Measurements from ENCODE around the gene FPGS. TPM values are rescaled to one million over a fixed set of nuclear protein-coding genes. Genes with fewer than 3 reads are reported as not detected.

FPGS gene
- total and polyA plus RNA-seq, 2 of the 4 experiments (the other 2 are of a cell fraction) = 43.9 to 75.7 TPM

DNA sequence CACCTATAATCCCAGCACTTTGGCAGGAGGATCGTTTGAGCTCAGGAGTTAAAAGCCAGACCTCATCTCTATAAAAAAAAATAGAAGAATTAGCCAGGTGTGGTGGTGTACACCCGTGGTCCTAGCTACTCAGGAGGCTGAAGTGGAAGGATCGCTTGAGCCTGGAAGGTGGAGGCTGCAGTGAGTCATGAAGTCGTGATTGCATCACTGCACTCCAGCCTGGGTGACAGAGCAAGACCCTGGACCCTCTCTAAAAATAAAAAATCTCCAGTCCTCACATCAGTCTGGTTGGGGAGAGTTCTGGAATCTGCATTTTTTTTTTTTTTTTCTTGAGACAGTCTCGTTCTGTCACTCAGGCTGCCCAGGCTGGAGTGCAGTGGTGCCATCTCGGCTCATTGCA, 9.3 kb downstream of the FPGS start:
- in situ Hi-C loops (cut with MboI; ENCODE audit: low sequenced_read_pairs) (no loop called here), intact Hi-C loops (cut with micrococcal nuclease) (no loop called here), dilution Hi-C loops (cut with HindIII; ENCODE audit: low sequenced_read_pairs, unreplicated experiment) (no loop called here)
- Histone ChIP-seq H2AK5ac (ENCODE audit: low read depth, low read length) (no peak overlapping the region), H4K91ac (ENCODE audit: insufficient read depth, low read depth, low read length) (no peak overlapping the region), H2BK20ac (ENCODE audit: low read depth, low read length) (no peak overlapping the region), H3K27ac (ENCODE audit: insufficient read depth, low read length) (no peak overlapping the region), H3K14ac (replicated peaks; ENCODE audit: low read depth, low read length) (no peak overlapping the region), H2BK15ac (ENCODE audit: low read depth, low read length) (no peak overlapping the region), H3K27me3 (ENCODE audit: control insufficient read depth, insufficient read depth, low read length) (no peaks in the 10 kb centered on the region), H3K4ac (ENCODE audit: low read depth, low read length) (no peak overlapping the region), H3K4me2 (ENCODE audit: low read depth, low read length) (no peak overlapping the region), H3K9me3 (ENCODE audit: control insufficient read depth, insufficient read depth, low read length) (no peaks in the 10 kb centered on the region), H3K18ac (ENCODE audit: low read depth, low read length) (no peak overlapping the region), H2BK120ac (ENCODE audit: low read depth, low read length) (no peak overlapping the region), H3K9me1 (ENCODE audit: insufficient read depth, low read length) (no peaks in the 10 kb centered on the region; the same call in 1 of the 2 replicates), H3K56ac (ENCODE audit: extremely low read depth, insufficient read depth, low read length) (no peak overlapping the region), H3K36me3 (ENCODE audit: control insufficient read depth, insufficient read depth, low read length) (peaks cover 77% of the 10 kb centered on the region), H2AFZ (replicated peaks; ENCODE audit: low read length, poor library complexity) (no peak overlapping the region), H3K79me1 (ENCODE audit: low read depth in 1 of 2, low read length in 2 of 2) (peaks cover 20 to 30% of the 10 kb centered on the region in 2 experiments), H3K9ac (ENCODE audit: low read depth, low read length) (no peak overlapping the region), H4K8ac (ENCODE audit: low read depth in 2 of 2, low read length in 2 of 2) (no peak overlapping the region), H4K20me1 (ENCODE audit: insufficient read depth, low read length) (peaks cover 19% of the 10 kb centered on the region), H2BK5ac (ENCODE audit: low read depth, low read length, poor library complexity, severe bottlenecking) (no peak overlapping the region), H3K4me1 (ENCODE audit: control insufficient read depth, insufficient read depth, low read length) (peaks cover 7% of the 10 kb centered on the region; the same call in 1 of the 2 replicates), H3K4me3 (ENCODE audit: insufficient read depth, low read depth, low read length) (no peak overlapping the region), H4K5ac (ENCODE audit: low read depth, low read length) (no peak overlapping the region), H3K23ac (ENCODE audit: low read depth, low read length) (no peak overlapping the region), H2AK9ac (replicated peaks; ENCODE audit: low read depth, low read length, poor library complexity) (no peak overlapping the region)
- CTCF ChIA-PET = no interaction called here
- no peak for ATAC-seq (ENCODE audit: low read depth)
- POLR2A ChIA-PET (ENCODE audit: unreplicated experiment) = no interaction called here
- no peak for DNase-seq
- TF ChIP-seq CEBPB (IDR thresholded peaks at IDR 0.05; ENCODE audit: low read depth, low read length) = peak; percentile 70
- no peak for TF ChIP-seq MAZ (IDR thresholded peaks at IDR 0.05; ENCODE audit: borderline replicate concordance, low read depth, low read length)
- TF ChIP-seq FOS (IDR thresholded peaks at IDR 0.05; ENCODE audit: low read depth, low read length) = no peak
- no CpG with 5 or more reads among the region's 6 CpGs for WGBS, 2 experiments (ENCODE audit: extremely low coverage in 2 of 2, insufficient read length in 1 of 2)
- no TSS peak for BruUV-seq (replicated peaks)
